Kidney epithelial cell (primary cell): ENCODE data around the gene CLNK. TPM values are rescaled to one million over a fixed set of nuclear protein-coding genes. Genes with fewer than 3 reads are reported as not detected.

Experiments used
- DNase-seq: peaks from one replicate; pipeline ENCODE4 v3.0.0-alpha.2; 2010; ENCODE audit warnings: low read depth
- H3K27me3 ChIP-seq: 2 replicates; pipeline ENCODE4 v1.6.0; 2011; ENCODE audit warnings: low read length; ENCODE audit not compliant: control insufficient read depth, insufficient read depth
- H3K36me3 ChIP-seq: 2 replicates; pipeline ENCODE4 v1.5.1; 2011; ENCODE audit warnings: low read length; ENCODE audit not compliant: control insufficient read depth, insufficient read depth
- H3K4me3 ChIP-seq: 2 replicates; pipeline ENCODE4 v1.5.1; 2011; ENCODE audit warnings: low read depth, mild to moderate bottlenecking, control low read depth, low read length
- CTCF ChIP-seq: IDR thresholded peaks from 2 replicates; pipeline ENCODE4 v1.5.1; 2011; ENCODE audit warnings: mild to moderate bottlenecking, moderate library complexity, low read length, control low read depth, inconsistent platforms; ENCODE audit not compliant: insufficient read depth, poor library complexity, severe bottlenecking
- total RNA-seq: library from RNA; depleted of rRNA; stranded (reverse); fragments of >200 nt; gene quantifications from 2 replicates; pipeline ENCODE4 v1.2.3, GENCODE V29; 2015

Gene CLNK
- total RNA-seq, 1 donor from 2014 or later, result not detected

- no peaks in the 10 kb centered on the region for H3K27me3 ChIP-seq
- DNase-seq, result no peak
- no peaks in the 10 kb centered on the region for H3K36me3 ChIP-seq
- no peak overlapping the region for H3K4me3 ChIP-seq
- no peak for TF ChIP-seq CTCF
These were observed 205.9 kb downstream of the CLNK start for GRCh38 chr4:10478621-10479020.

GRCh38 chr4:10470505-10470904 lies 214.1 kb downstream of the CLNK start:
- TF ChIP-seq CTCF, result no peak
- no peaks in the 10 kb centered on the region for H3K36me3 ChIP-seq
- DNase-seq, result no peak
- H3K4me3 ChIP-seq, result no peak overlapping the region
- H3K27me3 ChIP-seq, result no peaks in the 10 kb centered on the region

- Histone ChIP-seq H3K36me3 (no peaks in the 10 kb centered on the region), H3K27me3 (peaks cover 9% of the 10 kb centered on the region), H3K4me3 (no peak overlapping the region)
- DNase-seq, result no peak
- TF ChIP-seq CTCF, result no peak
These were observed 218.4 kb downstream of the CLNK start for GRCh38 chr4:10466161-10466560.

GRCh38 chr4:10462876-10463275 lies 221.7 kb downstream of the CLNK start:
- no peak for DNase-seq
- Histone ChIP-seq H3K27me3 (peaks cover 13% of the 10 kb centered on the region), H3K36me3 (no peaks in the 10 kb centered on the region), H3K4me3 (no peak overlapping the region)
- no peak for TF ChIP-seq CTCF

- Histone ChIP-seq H3K27me3 (peaks cover 13% of the 10 kb centered on the region), H3K4me3 (peak overlapping the region; percentile 13), H3K36me3 (no peaks in the 10 kb centered on the region)
- no peak for TF ChIP-seq CTCF
- DNase-seq, result no peak
These were observed 222.6 kb downstream of the CLNK start for GRCh38 chr4:10461850-10462400.

GRCh38 chr4:10461091-10461849 lies 223.3 kb downstream of the CLNK start:
- DNase-seq, result no peak
- H3K4me3 ChIP-seq, result peak overlapping the region; percentile 13
- no peaks in the 10 kb centered on the region for H3K36me3 ChIP-seq
- peak; percentile 30 for TF ChIP-seq CTCF
- H3K27me3 ChIP-seq, result peaks cover 13% of the 10 kb centered on the region
